Upper lobe of left lung (tissue), 6 donors: Measurements from ENCODE around the gene VDAC2. TPM values are rescaled to one million over a fixed set of nuclear protein-coding genes. Genes with fewer than 3 reads are reported as not detected.

Source experiments
- ATAC-seq, 2 donors: fragments of 200-7000 bp; cut with Tn5 transposase; one replicate each; pipeline ENCODE4 v1.9.1; 2022; ENCODE audit warnings: mild to moderate bottlenecking in 2 of 2, moderate library complexity in 2 of 2; ENCODE audit not compliant: low FRiP score in 2 of 2
- DNase-seq, 2 donors: peaks; one replicate each; pipeline ENCODE4 v3.0.0-alpha.2; 2019 to 2020
- H3K27ac ChIP-seq, 4 donors: fragments of 200-600 bp; sonication (generic); one replicate each; pipeline ENCODE4 v1.5.1; 2016 to 2019
- H3K27me3 ChIP-seq, 4 donors: fragments of 200-600 bp; sonication (generic); one replicate each; pipeline ENCODE4 v1.5.1; 2017 to 2019
- H3K36me3 ChIP-seq, 4 donors: fragments of 200-600 bp; sonication (generic); one replicate each; pipeline ENCODE4 v1.5.1; 2016 to 2019
- H3K4me1 ChIP-seq, 4 donors: fragments of 200-600 bp; sonication (generic); one replicate each; pipeline ENCODE4 v1.5.1; 2018 to 2019
- H3K4me3 ChIP-seq, 4 donors: fragments of 200-600 bp; sonication (generic); one replicate each; pipeline ENCODE4 v1.5.1; 2017 to 2019; ENCODE audit warnings: mild to moderate bottlenecking in 2 of 4, moderate library complexity in 1 of 4
- H3K9me3 ChIP-seq, 4 donors: fragments of 200-600 bp; sonication (generic); one replicate each; pipeline ENCODE4 v1.5.1; 2018 to 2019
- CTCF ChIP-seq, 6 experiments: fragments of 450-650 bp in 4 of 6; fragments of 200-600 bp in 2 of 6; sonication (generic) in 2 of 6; IDR thresholded peaks; one replicate each; pipeline ENCODE4 v1.5.1; 2016 to 2019; ENCODE audit warnings: antibody characterized with exemption in 6 of 6
- EP300 ChIP-seq, 4 donors: sonication (generic); formaldehyde crosslinking; IDR thresholded peaks; one replicate each; pipeline ENCODE4 v1.5.1; 2017; ENCODE audit warnings: antibody characterized with exemption in 4 of 4, control low read depth in 2 of 4
- POLR2A ChIP-seq, 4 donors: fragments of 450-650 bp; IDR thresholded peaks; one replicate each; pipeline ENCODE4 v1.5.1; 2016 to 2017; ENCODE audit warnings: antibody characterized with exemption in 4 of 4, mild to moderate bottlenecking in 2 of 4
- POLR2AphosphoS5 ChIP-seq, 2 donors: sonication (generic); formaldehyde crosslinking; IDR thresholded peaks; one replicate each; pipeline ENCODE4 v1.5.1; 2017; ENCODE audit warnings: antibody characterized with exemption in 2 of 2
- WGBS, 2 donors: methylation state at CpG; one replicate each; pipeline ENCODE4 v1.1.5; 2017 to 2018; 5-methylcytosine and 5-hydroxymethylcytosine counted together
- total RNA-seq, 6 donors: library from RNA; depleted of rRNA in 4 of 6; stranded (reverse); fragments of >200 nt in 4 of 6; gene quantifications; one replicate each; pipeline versions ENCODE4 v1.1.0 to v1.2.1, GENCODE V29; 2016 to 2021
- donor health status: DM: no; HTN: no; CAD: no; lungs with moderate emphysema.
- donor health status: DM: no; HTN: yes; CAD: no; lungs with severe emphysema.

The VDAC2 gene
- total RNA-seq, 6 donors from 2014 or later = 54.5 to 137 (median 98.8) TPM

- no peak overlapping the region for H3K27ac ChIP-seq
- ATAC-seq = no peak
- TF ChIP-seq CTCF (IDR thresholded peaks at IDR 0.05) (no peak), EP300 (IDR thresholded peaks at IDR 0.05) (no peak), POLR2AphosphoS5 (IDR thresholded peaks at IDR 0.05) (no peak), POLR2A (IDR thresholded peaks at IDR 0.05) (no peak)
- no peaks in the 10 kb centered on the region for H3K27me3 ChIP-seq
- peaks cover 0 to 32% (median 3%) of the 10 kb centered on the region in 4 donors for H3K36me3 ChIP-seq
- WGBS, 2 donors = 68 to 73% methylated on average over 1 of the region's 1 CpG
- DNase-seq = no peak
- no peaks in the 10 kb centered on the region for H3K9me3 ChIP-seq
- no peak overlapping the region for H3K4me3 ChIP-seq
- peaks cover 3 to 12% (median 11%) of the 10 kb centered on the region in 4 donors for H3K4me1 ChIP-seq
These were observed 40.4 kb upstream of the VDAC2 start for GRCh38 chr10:75170215-75170614.

- Histone ChIP-seq H3K4me1 (no peaks in the 10 kb centered on the region), H3K36me3 (peaks cover 0 to 32% (median 2%) of the 10 kb centered on the region in 4 donors), H3K27ac (no peak overlapping the region), H3K9me3 (no peaks in the 10 kb centered on the region), H3K27me3 (no peaks in the 10 kb centered on the region), H3K4me3 (no peak overlapping the region)
- 96 to 98% methylated on average over 2 of the region's 2 CpGs for WGBS, 2 donors
- ATAC-seq = no peak
- no peak for TF ChIP-seq POLR2A (IDR thresholded peaks at IDR 0.05)
- TF ChIP-seq EP300 (IDR thresholded peaks at IDR 0.05) = no peak
- no peak for TF ChIP-seq POLR2AphosphoS5 (IDR thresholded peaks at IDR 0.05)
- no peak for TF ChIP-seq CTCF (IDR thresholded peaks at IDR 0.05)
- no peak for DNase-seq
These were observed 35.5 kb upstream of the VDAC2 start for GRCh38 chr10:75175046-75175445.

- WGBS, 2 donors = 91 to 93% methylated on average over 6 of the region's 6 CpGs
These were observed 34.5 kb upstream of the VDAC2 start for GRCh38 chr10:75176046-75176445.

GRCh38 chr10:75176736-75177135, 33.9 kb upstream of the VDAC2 start:
- H3K36me3 ChIP-seq = peaks cover 0 to 29% (median 2%) of the 10 kb centered on the region in 4 donors
- ATAC-seq = no peak

More at GRCh38 chr10:75176046-75176445, 34.5 kb upstream of the VDAC2 start:
- H3K9me3 ChIP-seq = no peaks in the 10 kb centered on the region
- ATAC-seq (no peak), DNase-seq (no peak)
- H3K27ac ChIP-seq = no peak overlapping the region
- peaks cover 0 to 29% (median 2%) of the 10 kb centered on the region in 4 donors for H3K36me3 ChIP-seq
- no peaks in the 10 kb centered on the region for H3K27me3 ChIP-seq
- no peaks in the 10 kb centered on the region for H3K4me1 ChIP-seq
- TF ChIP-seq CTCF (IDR thresholded peaks at IDR 0.05) = no peak
- no peak for TF ChIP-seq POLR2A (IDR thresholded peaks at IDR 0.05)
- TF ChIP-seq POLR2AphosphoS5 (IDR thresholded peaks at IDR 0.05) = no peak
- no peak for TF ChIP-seq EP300 (IDR thresholded peaks at IDR 0.05)
- no peak overlapping the region for H3K4me3 ChIP-seq

GRCh38 chr10:75179657-75180177, 30.9 kb upstream of the VDAC2 start:
- H3K4me1 ChIP-seq = no peaks in the 10 kb centered on the region
- ATAC-seq = no peak
- no peak for TF ChIP-seq CTCF (IDR thresholded peaks at IDR 0.05)
- no peak for TF ChIP-seq POLR2A (IDR thresholded peaks at IDR 0.05)
- TF ChIP-seq POLR2AphosphoS5 (IDR thresholded peaks at IDR 0.05) = no peak
- no peak for TF ChIP-seq EP300 (IDR thresholded peaks at IDR 0.05)
- peaks cover 0 to 33% (median 2%) of the 10 kb centered on the region in 4 donors for H3K36me3 ChIP-seq
- H3K4me3 ChIP-seq = no peak overlapping the region
- H3K9me3 ChIP-seq = no peaks in the 10 kb centered on the region
- no peaks in the 10 kb centered on the region for H3K27me3 ChIP-seq
- no peak for DNase-seq
- 96 to 97% methylated on average over 1 of the region's 1 CpG for WGBS, 2 donors
- H3K27ac ChIP-seq = no peak overlapping the region

More at GRCh38 chr10:75176736-75177135, 33.9 kb upstream of the VDAC2 start:
- H3K9me3 ChIP-seq = no peaks in the 10 kb centered on the region
- no peak for TF ChIP-seq POLR2A (IDR thresholded peaks at IDR 0.05)
- no peak for TF ChIP-seq EP300 (IDR thresholded peaks at IDR 0.05)
- no peak for TF ChIP-seq POLR2AphosphoS5 (IDR thresholded peaks at IDR 0.05)
- no peak for DNase-seq
- 66 to 82% methylated on average over 1 of the region's 1 CpG for WGBS, 2 donors
- no peak overlapping the region for H3K4me3 ChIP-seq
- no peak overlapping the region for H3K27ac ChIP-seq
- H3K4me1 ChIP-seq = no peaks in the 10 kb centered on the region
- no peaks in the 10 kb centered on the region for H3K27me3 ChIP-seq
